Measurements from ENCODE around the gene SS18L1. TPM values are rescaled to one million over a fixed set of nuclear protein-coding genes. Genes with fewer than 3 reads are reported as not detected.

SS18L1 gene
- total RNA-seq, 6 donors from 2014 or later, result 12.2 to 70.8 (median 19.7) TPM

DNA sequence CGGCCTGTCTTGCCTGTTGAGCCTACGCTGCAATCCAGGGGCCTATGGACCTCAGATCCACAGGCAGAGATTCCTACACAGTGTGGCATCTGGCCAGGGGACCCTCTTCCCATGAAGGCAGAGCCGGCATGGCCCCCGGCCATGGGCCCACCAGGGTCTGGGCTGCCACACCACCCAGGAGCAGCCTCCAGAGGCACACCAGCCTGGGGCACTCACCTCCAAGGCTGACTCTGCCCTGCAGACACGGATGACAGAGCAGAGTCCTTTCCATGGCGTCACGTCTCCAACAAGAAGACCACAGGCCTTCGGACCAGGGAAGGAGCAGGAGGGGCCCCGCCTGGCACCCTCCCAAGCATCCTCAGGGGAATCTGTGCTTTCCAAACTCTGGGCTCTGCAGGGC, 80.0 kb downstream of the SS18L1 start:
- Histone ChIP-seq H3K36me3 (no peaks in the 10 kb centered on the region), H3K27me3 (peaks cover 0 to 42% (median 21%) of the 10 kb centered on the region in 4 donors), H3K4me1 (peaks cover 10 to 22% (median 16%) of the 10 kb centered on the region in 4 donors), H3K27ac (no peak overlapping the region), H3K4me3 (no peak overlapping the region), H3K9me3 (no peaks in the 10 kb centered on the region)
- TF ChIP-seq POLR2AphosphoS5 (IDR thresholded peaks at IDR 0.05) (no peak), EP300 (IDR thresholded peaks at IDR 0.05) (no peak), POLR2A (IDR thresholded peaks at IDR 0.05) (no peak)
- TF ChIP-seq, protein P1, sequence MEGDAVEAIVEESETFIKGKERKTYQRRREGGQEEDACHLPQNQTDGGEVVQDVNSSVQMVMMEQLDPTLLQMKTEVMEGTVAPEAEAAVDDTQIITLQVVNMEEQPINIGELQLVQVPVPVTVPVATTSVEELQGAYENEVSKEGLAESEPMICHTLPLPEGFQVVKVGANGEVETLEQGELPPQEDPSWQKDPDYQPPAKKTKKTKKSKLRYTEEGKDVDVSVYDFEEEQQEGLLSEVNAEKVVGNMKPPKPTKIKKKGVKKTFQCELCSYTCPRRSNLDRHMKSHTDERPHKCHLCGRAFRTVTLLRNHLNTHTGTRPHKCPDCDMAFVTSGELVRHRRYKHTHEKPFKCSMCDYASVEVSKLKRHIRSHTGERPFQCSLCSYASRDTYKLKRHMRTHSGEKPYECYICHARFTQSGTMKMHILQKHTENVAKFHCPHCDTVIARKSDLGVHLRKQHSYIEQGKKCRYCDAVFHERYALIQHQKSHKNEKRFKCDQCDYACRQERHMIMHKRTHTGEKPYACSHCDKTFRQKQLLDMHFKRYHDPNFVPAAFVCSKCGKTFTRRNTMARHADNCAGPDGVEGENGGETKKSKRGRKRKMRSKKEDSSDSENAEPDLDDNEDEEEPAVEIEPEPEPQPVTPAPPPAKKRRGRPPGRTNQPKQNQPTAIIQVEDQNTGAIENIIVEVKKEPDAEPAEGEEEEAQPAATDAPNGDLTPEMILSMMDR (IDR thresholded peaks at IDR 0.05), result no peak
- ATAC-seq (ENCODE audit: low FRiP score in 2 of 2) (no peak), DNase-seq (peak in 1 of 2 donors; percentile 61)
- WGBS, 2 donors, result 75% methylated on average over 9 of the region's 9 CpGs; no CpG with 5 or more reads in 1 of the 2 donors

DNA sequence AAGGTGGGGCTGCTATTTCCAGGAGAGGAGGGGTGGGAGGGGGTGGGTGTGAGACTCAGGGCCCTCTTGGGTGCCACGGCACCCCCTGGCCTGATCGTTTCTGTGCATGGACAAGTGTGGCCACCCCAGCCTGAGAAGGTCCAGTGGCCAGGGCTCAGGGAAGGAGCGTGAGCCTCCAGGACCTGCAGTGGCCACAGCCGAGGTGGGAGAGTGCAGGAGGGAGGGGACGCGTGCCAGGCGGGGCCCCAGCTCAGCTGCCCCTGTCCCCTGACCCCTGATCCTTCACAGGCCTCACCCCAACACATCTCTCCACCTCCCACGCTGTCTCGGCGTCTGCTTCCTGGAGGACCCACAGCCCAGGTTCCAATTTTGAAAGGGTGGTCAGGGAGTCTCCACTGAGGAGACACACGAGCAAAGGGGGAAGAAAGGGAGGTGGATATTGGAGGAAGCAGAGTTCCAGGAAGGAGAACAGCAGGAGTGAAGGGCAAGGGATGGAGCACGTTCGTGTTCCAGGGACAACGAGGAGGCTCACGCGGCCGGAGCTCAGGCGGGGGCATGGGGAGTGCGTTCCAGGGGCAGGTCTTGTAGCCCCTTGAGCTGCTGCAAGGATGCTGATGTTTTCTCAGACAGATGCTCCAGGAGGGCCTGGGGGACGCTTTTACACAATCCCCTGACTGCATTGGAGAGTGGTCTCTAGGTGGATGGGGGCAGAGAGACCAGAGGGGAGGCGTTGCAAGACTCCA, 80.7 kb downstream of the SS18L1 start:
- H3K27me3 ChIP-seq, result peaks cover 0 to 35% (median 18%) of the 10 kb centered on the region in 4 donors
- WGBS, 2 donors, result 59 to 69% methylated on average over 17 to 21 of the region's 21 CpGs

DNA sequence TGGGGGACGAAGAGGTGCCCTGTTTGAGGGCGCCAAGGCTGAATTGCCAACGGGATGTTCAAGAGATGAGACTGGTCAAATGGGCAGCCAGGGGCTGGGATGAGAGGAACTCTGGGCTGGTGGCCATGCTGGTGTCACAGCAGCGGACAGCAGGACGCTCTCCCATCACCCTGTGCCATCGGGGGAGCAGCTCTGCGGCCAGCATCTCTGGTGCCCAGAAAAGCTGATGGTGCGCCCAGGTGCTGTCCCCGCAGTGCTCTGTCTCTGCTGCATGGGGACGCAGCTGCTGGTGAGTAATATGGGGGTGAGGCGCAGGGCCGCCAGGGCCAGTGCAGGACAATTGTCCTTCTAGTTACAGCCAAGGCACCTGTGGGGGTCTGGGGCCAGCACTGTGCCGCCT, 81.5 kb downstream of the SS18L1 start:
- no peaks in the 10 kb centered on the region for H3K9me3 ChIP-seq
- 86 to 88% methylated on average over 9 to 13 of the region's 13 CpGs for WGBS, 2 donors
- no peak overlapping the region for H3K4me3 ChIP-seq
- ATAC-seq (ENCODE audit: low FRiP score in 2 of 2), result no peak
- H3K27ac ChIP-seq, result no peak overlapping the region
- peaks cover 0 to 28% (median 16%) of the 10 kb centered on the region in 4 donors for H3K27me3 ChIP-seq
- H3K4me1 ChIP-seq, result peaks cover 5 to 10% (median 8%) of the 10 kb centered on the region in 4 donors
- DNase-seq, result peak in 1 of 2 donors; percentile 52
- no peak for TF ChIP-seq POLR2AphosphoS5 (IDR thresholded peaks at IDR 0.05)
- TF ChIP-seq, protein P1 (IDR thresholded peaks at IDR 0.05), result no peak
- TF ChIP-seq EP300 (IDR thresholded peaks at IDR 0.05), result no peak
- TF ChIP-seq POLR2A (IDR thresholded peaks at IDR 0.05), result no peak
- no peaks in the 10 kb centered on the region for H3K36me3 ChIP-seq

More for the DNA sequence above, 80.7 kb downstream of the SS18L1 start:
- Histone ChIP-seq H3K27ac (no peak overlapping the region), H3K4me3 (no peak overlapping the region), H3K4me1 (peaks cover 9 to 18% (median 14%) of the 10 kb centered on the region in 4 donors), H3K36me3 (no peaks in the 10 kb centered on the region), H3K9me3 (no peaks in the 10 kb centered on the region)
- no peak for TF ChIP-seq POLR2AphosphoS5 (IDR thresholded peaks at IDR 0.05)
- TF ChIP-seq, protein P1 (IDR thresholded peaks at IDR 0.05), result no peak
- no peak for TF ChIP-seq POLR2A (IDR thresholded peaks at IDR 0.05)
- TF ChIP-seq EP300 (IDR thresholded peaks at IDR 0.05), result no peak
- DNase-seq (peak in 1 of 2 donors; percentile 55), ATAC-seq (ENCODE audit: low FRiP score in 2 of 2) (no peak)

DNA sequence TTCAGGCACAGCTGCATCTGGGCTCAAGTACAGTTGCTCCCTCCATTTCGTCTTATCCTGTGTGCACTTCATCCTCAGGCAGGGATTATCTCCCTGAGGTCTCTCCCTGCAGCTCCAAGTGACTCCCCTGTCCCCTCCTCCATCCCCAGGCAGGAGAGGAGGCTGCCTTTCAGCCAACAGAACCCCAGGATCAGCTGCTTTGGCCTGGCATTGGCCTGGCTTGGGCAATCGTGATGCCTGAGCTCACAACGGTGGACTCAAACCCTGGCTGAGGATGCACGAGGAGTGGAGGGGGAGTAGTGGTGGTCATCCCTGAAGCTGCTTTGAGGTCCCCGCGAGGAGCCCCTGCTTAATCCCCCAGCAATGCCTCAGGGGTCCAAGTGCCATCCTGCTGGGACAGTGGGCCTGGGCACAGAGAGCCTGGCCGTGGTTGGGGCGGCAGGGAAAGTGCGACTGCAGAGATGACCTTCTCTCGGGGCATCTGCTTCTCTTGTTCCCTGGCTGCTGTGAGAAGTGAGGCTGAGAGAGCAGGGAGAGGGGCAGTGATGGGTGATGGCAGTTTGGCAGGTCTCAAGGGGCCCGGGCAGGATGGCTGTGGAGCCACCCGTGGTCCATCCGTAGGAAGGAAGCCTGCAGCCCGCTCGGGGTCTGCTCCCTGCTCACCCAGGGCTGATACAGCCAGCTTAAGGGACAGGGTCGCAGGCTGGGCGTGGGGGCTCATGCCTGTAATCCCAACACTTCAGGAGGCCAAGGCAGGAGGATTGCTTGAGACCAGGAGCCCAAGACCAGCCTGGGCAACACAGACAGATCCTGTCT, 82.5 kb downstream of the SS18L1 start:
- 69 to 83% methylated on average over 7 to 15 of the region's 17 CpGs for WGBS, 2 donors
- no peak overlapping the region for H3K27ac ChIP-seq
- peak in 1 of 2 donors; percentile 46 for DNase-seq
- ATAC-seq (ENCODE audit: low FRiP score in 2 of 2), result no peak
- H3K36me3 ChIP-seq, result no peaks in the 10 kb centered on the region
- TF ChIP-seq POLR2AphosphoS5 (IDR thresholded peaks at IDR 0.05) (no peak), POLR2A (IDR thresholded peaks at IDR 0.05) (no peak), EP300 (IDR thresholded peaks at IDR 0.05) (no peak)
- TF ChIP-seq, protein P1 (IDR thresholded peaks at IDR 0.05), result no peak
- peaks cover 0 to under 1% (median 0%) of the 10 kb centered on the region in 4 donors for H3K4me1 ChIP-seq
- no peaks in the 10 kb centered on the region for H3K9me3 ChIP-seq
- peaks cover 0 to 19% (median 9%) of the 10 kb centered on the region in 4 donors for H3K27me3 ChIP-seq
- no peak overlapping the region for H3K4me3 ChIP-seq

All from upper lobe of left lung (tissue), 6 donors.